LoVo (cell line): Measurements from ENCODE around the gene PDE4D.
"Not testable (repeated sequence)": the region's sequence is repeated elsewhere in the genome, so short reads cannot be mapped to it uniquely, and the experiment has no call there.

Experiments
- DNase-seq: peaks from one replicate; pipeline ENCODE4 v3.0.0-alpha.2; 2016; ENCODE audit warnings: low spot score

The PDE4D gene

DNA sequence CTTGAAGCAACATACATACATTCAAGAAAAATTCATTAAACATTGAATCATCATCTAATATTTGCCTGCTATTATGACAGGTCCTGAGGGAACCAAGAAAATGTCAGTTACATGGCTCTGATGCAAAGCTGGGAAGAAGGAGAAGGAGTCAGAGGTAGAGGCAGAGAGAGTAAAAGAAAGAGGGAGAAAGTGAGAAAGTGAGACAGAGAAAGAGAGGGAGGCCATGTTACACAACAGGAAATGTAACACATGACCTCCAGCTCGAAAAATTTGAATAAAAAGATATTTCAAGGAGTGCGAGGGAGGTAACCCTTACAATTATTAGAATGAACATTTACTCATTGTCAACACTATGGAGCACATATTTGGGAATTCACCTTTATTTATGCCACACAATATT, 189.7 kb downstream of the PDE4D start:
- DNase-seq = no peak

DNA sequence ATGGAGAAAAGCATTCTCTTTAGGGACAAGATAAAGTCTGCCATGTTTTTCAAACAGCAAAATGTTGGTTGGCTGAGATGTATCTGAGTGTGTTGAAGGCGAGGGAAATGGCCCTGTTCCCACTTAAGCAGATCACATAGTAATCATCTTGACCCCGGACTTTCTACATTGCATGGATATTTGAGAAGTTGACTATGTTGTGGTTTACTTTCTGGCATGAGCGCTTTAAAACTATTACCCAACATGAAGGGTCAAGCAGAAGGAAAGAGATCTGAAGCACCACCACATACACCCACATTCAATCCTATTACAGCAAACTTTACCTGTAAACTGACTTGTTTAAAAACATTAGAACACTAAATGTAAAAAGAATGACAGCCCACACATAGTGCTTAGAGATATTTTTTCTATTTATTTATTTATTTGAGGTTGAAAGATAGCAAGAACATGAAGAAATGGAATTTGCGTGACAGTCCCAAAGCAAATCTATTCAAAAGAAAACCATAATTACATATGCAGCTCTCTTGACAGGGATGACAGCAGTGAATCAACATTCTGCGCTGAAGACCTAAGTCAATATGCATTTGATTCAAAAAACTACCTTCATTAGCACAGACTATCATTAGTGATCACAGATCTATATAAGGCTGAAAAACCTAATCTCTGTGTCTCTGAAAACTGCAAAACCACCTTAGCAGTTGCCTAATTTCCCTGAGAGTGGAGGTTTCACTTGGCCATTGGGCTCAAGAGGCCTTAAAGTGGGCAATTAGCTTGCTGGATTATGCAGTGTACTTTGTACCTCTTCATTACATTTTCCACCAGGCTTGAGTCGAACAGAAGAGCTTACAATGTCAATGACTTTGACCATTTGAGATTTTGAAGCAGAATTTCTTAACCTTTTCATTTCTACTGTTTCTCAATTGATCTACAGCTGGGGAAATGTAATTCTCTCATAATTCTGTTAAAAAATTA, 195.0 kb downstream of the PDE4D start:
- DNase-seq = no peak

DNA sequence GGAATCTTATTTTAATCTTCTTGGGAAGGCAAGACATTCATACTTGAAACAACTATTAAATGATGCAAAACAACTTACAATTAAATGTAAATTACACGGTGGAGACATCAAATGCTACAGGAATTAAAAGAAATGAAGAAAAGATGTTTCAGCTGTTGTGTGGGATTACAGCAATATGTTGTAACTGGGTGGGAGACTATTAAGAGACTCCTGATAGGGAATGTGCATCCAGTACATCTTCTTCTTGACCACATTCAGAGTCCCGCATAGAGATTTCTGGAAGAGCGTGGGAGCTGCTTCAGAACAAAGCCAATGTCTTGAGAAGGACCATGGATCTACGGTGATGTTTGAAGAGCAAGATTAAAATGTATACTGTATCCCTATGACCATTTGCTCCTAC, 199.1 kb downstream of the PDE4D start:
- DNase-seq = no peak

- DNase-seq = no peak
Measured at GRCh38 chr5:59693492-59694309, 199.8 kb downstream of the PDE4D start.

- DNase-seq = no peak
Measured at GRCh38 chr5:59685793-59686192, 207.7 kb downstream of the PDE4D start.

DNA sequence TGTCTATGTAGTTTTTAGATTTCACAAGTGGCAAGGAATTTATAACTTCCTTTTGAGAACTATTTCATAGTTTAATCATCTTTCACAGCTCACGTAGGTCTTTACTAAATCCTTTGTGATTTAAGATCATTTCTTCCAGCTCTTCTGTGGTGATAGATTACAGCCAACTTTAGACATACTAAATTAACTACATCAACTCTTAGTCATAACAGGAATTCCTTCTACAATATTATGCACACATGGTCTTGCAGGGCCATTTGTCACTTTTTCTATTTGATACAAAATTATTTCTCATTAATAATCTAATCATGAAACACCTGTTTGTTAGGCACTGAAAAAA, 208.4 kb downstream of the PDE4D start:
- DNase-seq = no peak

DNA sequence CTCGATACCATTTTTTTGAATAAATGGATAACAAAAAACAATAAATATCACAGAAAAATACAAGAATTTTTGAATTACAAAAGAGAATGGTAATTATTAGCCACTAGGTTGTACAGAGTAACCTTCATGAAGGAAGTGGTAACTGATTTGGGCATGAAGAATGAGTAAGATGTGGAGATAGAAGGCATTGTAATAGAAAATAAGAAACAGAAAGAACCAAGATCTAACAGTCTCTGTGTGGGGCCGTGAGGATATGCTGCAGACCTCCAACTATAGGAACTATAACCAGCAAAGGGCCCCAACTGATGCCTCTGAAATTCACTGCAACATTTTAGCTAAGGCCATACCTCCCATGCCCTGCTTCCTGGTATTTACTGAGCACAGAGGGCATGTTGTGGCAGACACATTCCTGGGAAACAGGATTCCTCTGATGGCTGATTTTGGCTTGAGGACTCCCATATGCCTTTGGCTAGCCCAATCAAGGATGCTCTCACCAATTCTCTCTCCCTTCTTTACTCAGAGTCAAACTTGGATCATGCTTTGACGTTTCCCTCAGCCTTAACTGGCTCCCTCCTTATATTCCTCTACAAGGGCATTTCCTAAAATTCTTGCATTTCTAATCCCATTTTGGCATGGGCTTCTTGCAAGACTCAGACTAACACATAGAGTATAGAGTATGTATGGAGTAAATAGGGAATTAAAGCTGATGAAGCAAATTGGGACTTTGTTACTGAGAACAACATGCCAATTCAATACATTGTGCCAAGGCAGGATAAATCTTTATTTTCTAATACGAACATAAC, 208.9 kb downstream of the PDE4D start:
- no peak for DNase-seq

- no peak for DNase-seq
Measured at GRCh38 chr5:59683311-59683710, 210.2 kb downstream of the PDE4D start.

- DNase-seq = no peak
Measured at GRCh38 chr5:59682542-59682941, 211.0 kb downstream of the PDE4D start.

- no peak for DNase-seq
Measured at GRCh38 chr5:59678943-59679342, 214.6 kb downstream of the PDE4D start.

- no peak for DNase-seq
Measured at GRCh38 chr5:59674763-59675162, 218.8 kb downstream of the PDE4D start.

DNA sequence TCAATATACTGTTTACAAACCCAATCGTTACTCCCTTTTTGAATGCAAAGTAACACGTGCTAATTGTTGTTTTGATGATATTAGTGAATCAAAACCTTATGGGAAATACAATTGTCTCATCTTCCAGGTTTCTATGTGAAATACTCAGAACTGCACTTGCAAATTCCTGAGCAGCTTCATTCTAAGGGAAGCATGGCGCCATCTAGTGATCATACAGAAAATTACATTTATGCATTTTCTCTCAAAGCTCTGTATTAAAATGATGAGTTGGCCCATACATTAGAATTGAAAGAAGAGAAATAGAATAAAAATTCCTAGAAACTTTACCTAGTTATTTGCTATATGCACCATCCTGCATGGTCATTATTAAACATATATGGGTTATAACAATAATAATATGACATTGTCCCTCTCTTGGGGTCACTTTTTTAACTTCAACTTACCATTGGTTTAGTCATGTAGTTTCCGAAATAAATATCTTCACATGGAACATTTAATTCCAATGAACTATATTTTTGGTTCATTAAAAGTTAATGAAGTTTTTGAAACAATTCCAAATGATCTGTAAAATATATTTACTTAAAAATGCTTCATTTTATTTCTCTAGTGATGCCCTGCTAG, 220.0 kb downstream of the PDE4D start:
- DNase-seq = peak; percentile 76

GRCh38 chr5:59666440-59667068, 227.0 kb downstream of the PDE4D start:
- DNase-seq = no peak

DNA sequence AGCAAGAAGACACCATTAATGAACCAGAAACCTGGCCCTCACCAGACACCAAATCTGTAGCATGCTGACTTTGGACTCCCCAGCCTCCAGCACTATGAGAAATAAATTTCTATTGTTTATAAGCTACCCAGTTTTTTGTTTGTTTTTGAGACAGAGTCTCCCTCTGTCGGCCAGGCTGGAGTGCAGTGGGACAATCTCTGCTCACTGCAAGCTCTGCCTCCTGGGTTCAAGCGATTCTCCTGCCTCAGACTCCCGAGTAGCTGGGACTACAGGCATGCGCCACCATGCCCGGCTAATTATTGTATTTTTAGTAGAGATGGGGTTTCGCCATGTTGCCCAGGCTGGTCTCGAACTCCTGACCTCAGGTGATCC, 227.7 kb downstream of the PDE4D start:
- DNase-seq = not testable (repeated sequence)

GRCh38 chr5:59665086-59665831, 228.3 kb downstream of the PDE4D start:
- DNase-seq = no peak

DNA sequence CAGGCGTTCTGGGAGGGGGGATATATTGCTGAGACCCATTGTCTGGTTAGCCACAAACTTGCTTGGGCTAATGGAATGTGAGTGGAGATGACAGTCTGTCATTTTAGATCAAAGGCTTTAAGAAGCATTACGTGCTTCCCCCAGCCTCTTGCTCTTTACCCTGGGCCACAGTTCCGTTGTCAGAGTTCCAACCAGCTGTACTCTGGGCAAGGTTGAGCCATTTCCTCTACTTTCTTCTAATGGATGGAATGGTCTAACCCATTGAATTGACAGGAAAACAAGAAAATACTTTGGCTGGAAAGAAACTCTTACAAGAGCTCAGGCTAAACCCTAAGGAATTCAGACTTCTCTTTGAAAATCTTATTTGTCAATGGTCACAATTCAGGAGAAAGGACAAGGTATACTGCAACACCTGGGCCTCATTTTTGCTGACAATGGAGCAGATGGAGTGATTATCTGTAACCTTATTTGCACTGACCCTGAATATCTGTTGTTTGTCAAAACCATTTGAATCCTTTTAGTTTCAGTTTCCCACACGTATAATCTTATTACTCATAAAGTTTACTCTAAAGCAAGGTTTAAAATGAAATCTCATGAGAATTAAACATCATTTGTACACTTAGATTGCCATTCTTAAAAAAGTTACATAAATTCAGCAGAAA, 231.4 kb downstream of the PDE4D start:
- peak; percentile 36 for DNase-seq

DNA sequence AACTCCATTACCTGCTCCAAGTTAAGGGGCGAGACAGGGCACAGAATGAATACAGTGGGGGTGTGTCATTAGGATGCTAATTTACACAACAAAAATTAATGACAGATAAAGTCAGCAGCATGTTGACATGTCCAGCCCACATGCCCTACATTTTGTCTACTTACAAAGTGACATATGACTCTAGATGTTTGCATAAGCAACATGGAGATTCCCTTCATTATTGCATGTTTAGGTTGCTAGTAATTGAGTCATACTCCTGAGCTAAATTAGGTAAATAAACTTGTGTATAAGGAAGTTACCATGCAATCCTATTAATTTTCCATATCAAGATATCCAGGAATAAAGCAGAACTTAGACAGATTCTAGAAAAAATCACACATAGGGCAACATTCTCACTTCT, 232.2 kb downstream of the PDE4D start:
- DNase-seq = peak; percentile 36

DNA sequence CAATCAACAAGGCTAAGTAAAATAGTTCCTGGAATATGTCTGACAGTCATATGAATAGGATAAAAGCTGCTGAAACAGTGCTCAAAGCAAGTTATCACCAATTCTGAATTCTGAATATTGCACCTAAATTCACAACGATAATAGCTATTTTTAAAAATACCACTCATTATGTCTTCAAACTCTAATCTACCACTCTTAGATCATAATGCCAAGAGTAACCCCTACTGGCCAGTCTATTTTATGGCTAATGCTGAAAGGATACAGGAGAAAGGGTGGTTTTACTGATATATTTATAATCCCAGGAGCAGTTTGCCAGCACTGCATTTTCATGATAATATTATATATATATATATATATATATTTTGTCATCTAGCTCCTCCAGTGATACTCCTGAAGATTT, 232.8 kb downstream of the PDE4D start:
- no peak for DNase-seq

GRCh38 chr5:59656351-59657254, 236.9 kb downstream of the PDE4D start:
- DNase-seq = no peak
